Smooth muscle cell (in vitro differentiated cells): Measurements from ENCODE around the gene AKAP13. TPM values are rescaled to one million over a fixed set of nuclear protein-coding genes. Genes with fewer than 3 reads are reported as not detected.

ENCODE experiments used
- DNase-seq: peaks from one replicate; lab custom pipeline; 2025; ENCODE audit not compliant: unreplicated experiment; lab: John Stamatoyannopoulos, UW
- H2AFZ ChIP-seq: fragments of 200-600 bp; sonication (generic); 2 replicates; pipeline ENCODE4 v1.6.0; 2016; ENCODE audit warnings: antibody characterized with exemption, low read depth, mild to moderate bottlenecking
- H3F3A ChIP-seq: fragments of 200-600 bp; sonication (generic); 2 replicates; pipeline ENCODE4 v1.6.0; 2017; ENCODE audit warnings: antibody characterized with exemption, low read depth
- H3K27ac ChIP-seq: fragments of 200-600 bp; sonication (generic); 2 replicates; pipeline ENCODE4 v1.5.1; 2016; ENCODE audit warnings: low read depth, mild to moderate bottlenecking
- H3K27me3 ChIP-seq: fragments of 200-600 bp; sonication (generic); 2 replicates; pipeline ENCODE4 v1.6.1; 2016; ENCODE audit warnings: low read depth, mild to moderate bottlenecking
- H3K36me3 ChIP-seq: fragments of 200-600 bp; sonication (generic); 2 replicates; pipeline ENCODE4 v1.5.1; 2016; ENCODE audit warnings: low read depth
- H3K4me1 ChIP-seq: fragments of 200-600 bp; sonication (generic); 2 replicates; pipeline ENCODE4 v1.5.1; 2016; ENCODE audit warnings: low read depth
- H3K4me2 ChIP-seq: fragments of 200-600 bp; sonication (generic); 2 replicates; pipeline ENCODE4 v1.6.0; 2016; ENCODE audit warnings: mild to moderate bottlenecking
- H3K4me3 ChIP-seq: fragments of 200-600 bp; sonication (generic); 2 replicates; pipeline ENCODE4 v1.5.1; 2016; ENCODE audit warnings: mild to moderate bottlenecking
- H3K79me2 ChIP-seq: fragments of 200-600 bp; sonication (generic); 2 replicates; pipeline ENCODE4 v1.6.0; 2016; ENCODE audit warnings: low read depth, mild to moderate bottlenecking
- H3K9ac ChIP-seq: fragments of 200-600 bp; sonication (generic); 2 replicates; pipeline ENCODE4 v1.6.0; 2016; ENCODE audit warnings: low read depth
- H3K9me3 ChIP-seq: fragments of 200-600 bp; sonication (generic); replicated peaks from 2 replicates; pipeline ENCODE4 v1.5.1; 2016; ENCODE audit warnings: low read depth
- H4K20me1 ChIP-seq: fragments of 200-600 bp; sonication (generic); 2 replicates; pipeline ENCODE4 v1.6.0; 2016; ENCODE audit warnings: low read depth
- CTCF ChIP-seq: fragments of 200-600 bp; sonication (generic); IDR thresholded peaks from 2 replicates; pipeline ENCODE4 v1.5.1; 2017; ENCODE audit warnings: borderline replicate concordance, mild to moderate bottlenecking, antibody characterized with exemption; ENCODE audit not compliant: insufficient read depth, poor library complexity, severe bottlenecking
- WGBS: methylation state at CpG from one replicate; pipeline ENCODE4 v1.1.7; 2016; ENCODE audit warnings: low lambda C conversion rate; 5-methylcytosine and 5-hydroxymethylcytosine counted together
- polyA plus RNA-seq: library from polyadenylated mRNA; unstranded; fragments of >200 nt; fragmentation: Nextera tagmentation; extraction: Ambion mirVana; gene quantifications from 2 replicates; pipeline ENCODE4 v1.2.1, GENCODE V29; 2016
- total RNA-seq: library from RNA; depleted of rRNA; stranded (reverse); fragments of >200 nt; gene quantifications from 2 replicates; pipeline ENCODE4 v1.2.3, GENCODE V29; 2014

AKAP13 gene
- total and polyA plus RNA-seq, 2 experiments from 2014 or later, result 43.3 to 63.5 TPM

- Histone ChIP-seq H3F3A (peaks cover 5% of the 10 kb centered on the region), H3K27me3 (no peaks in the 10 kb centered on the region), H3K9ac (no peak overlapping the region), H3K4me3 (no peak overlapping the region), H3K4me1 (no peaks in the 10 kb centered on the region), H3K79me2 (peaks cover 58% of the 10 kb centered on the region), H3K4me2 (no peak overlapping the region), H3K36me3 (peaks cover 7% of the 10 kb centered on the region), H3K27ac (no peak overlapping the region), H4K20me1 (no peaks in the 10 kb centered on the region), H2AFZ (no peak overlapping the region), H3K9me3 (no peaks in the 10 kb centered on the region)
- 91% methylated on average over 10 of the region's 10 CpGs for WGBS
- no peak for TF ChIP-seq CTCF
- no peak for DNase-seq
These were observed 271.1 kb downstream of the AKAP13 start for GRCh38 chr15:85651548-85651947.

GRCh38 chr15:85652457-85652856 lies 272.1 kb downstream of the AKAP13 start:
- no peaks in the 10 kb centered on the region for H4K20me1 ChIP-seq
- H3K36me3 ChIP-seq, result peaks cover 7% of the 10 kb centered on the region
- peaks cover 50% of the 10 kb centered on the region for H3K79me2 ChIP-seq
- WGBS, result 64% methylated on average over 4 of the region's 4 CpGs
- DNase-seq, result no peak
- TF ChIP-seq CTCF, result no peak
- H3K27ac ChIP-seq, result no peak overlapping the region
- no peak overlapping the region for H2AFZ ChIP-seq
- H3K27me3 ChIP-seq, result no peaks in the 10 kb centered on the region
- no peaks in the 10 kb centered on the region for H3K9me3 ChIP-seq
- no peak overlapping the region for H3K4me3 ChIP-seq
- H3K9ac ChIP-seq, result no peak overlapping the region
- H3K4me1 ChIP-seq, result no peaks in the 10 kb centered on the region
- no peaks in the 10 kb centered on the region for H3F3A ChIP-seq
- no peak overlapping the region for H3K4me2 ChIP-seq

- Histone ChIP-seq H3K9ac (no peak overlapping the region), H3K4me3 (no peak overlapping the region), H3K36me3 (peaks cover 9% of the 10 kb centered on the region), H3K79me2 (peaks cover 39% of the 10 kb centered on the region), H3F3A (no peaks in the 10 kb centered on the region), H3K4me1 (no peaks in the 10 kb centered on the region), H3K27ac (no peak overlapping the region), H3K27me3 (no peaks in the 10 kb centered on the region), H3K9me3 (no peaks in the 10 kb centered on the region), H4K20me1 (no peaks in the 10 kb centered on the region), H3K4me2 (no peak overlapping the region), H2AFZ (no peak overlapping the region)
- no peak for TF ChIP-seq CTCF
- no peak for DNase-seq
- WGBS, result 39% methylated on average over 1 of the region's 1 CpG
These were observed 276.7 kb downstream of the AKAP13 start for GRCh38 chr15:85657132-85657531.

- Histone ChIP-seq H3K36me3 (peaks cover 9% of the 10 kb centered on the region), H3K9ac (no peak overlapping the region), H3K4me2 (no peak overlapping the region), H2AFZ (no peak overlapping the region), H3K79me2 (peaks cover 37% of the 10 kb centered on the region), H3K4me1 (no peaks in the 10 kb centered on the region), H3K27ac (peak overlapping the region; percentile 14), H3K9me3 (no peaks in the 10 kb centered on the region), H3K4me3 (no peak overlapping the region), H3K27me3 (no peaks in the 10 kb centered on the region), H4K20me1 (no peaks in the 10 kb centered on the region), H3F3A (no peaks in the 10 kb centered on the region)
- no peak for TF ChIP-seq CTCF
- WGBS, result 83% methylated on average over 3 of the region's 3 CpGs
- no peak for DNase-seq
These were observed 278.4 kb downstream of the AKAP13 start for GRCh38 chr15:85658816-85659215.
